Measurements from ENCODE around the gene NEB.
"Not testable (repeated sequence)": the region's sequence is repeated elsewhere in the genome, so short reads cannot be mapped to it uniquely, and the experiment has no call there.

DNA sequence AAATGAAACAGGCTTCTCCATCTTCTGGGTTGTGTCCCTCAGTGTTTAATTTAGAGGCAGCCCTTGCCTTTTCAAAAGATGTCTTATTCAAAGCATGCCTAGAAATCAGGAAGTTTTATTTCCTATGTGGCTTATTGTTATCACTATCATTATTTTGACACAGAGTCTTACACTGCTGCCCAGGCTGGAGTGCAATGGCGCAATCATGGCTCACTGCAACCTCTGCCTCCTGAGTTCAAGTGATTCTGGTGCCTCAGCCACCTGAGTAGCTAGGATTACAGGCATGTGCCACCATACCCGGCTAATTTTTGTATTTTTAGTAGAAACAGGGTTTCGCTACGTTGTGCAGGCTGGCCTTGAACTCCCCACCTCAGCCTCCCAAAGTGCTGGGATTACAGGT lies 87.8 kb downstream of the NEB start:
- TF ChIP-seq SMC3 (IDR thresholded peaks at IDR 0.05; ENCODE audit: low read depth, low read length); TCF12 (IDR thresholded peaks at IDR 0.05); PBX3 (IDR thresholded peaks at IDR 0.05); EZH2phosphoT487 (IDR thresholded peaks at IDR 0.05; ENCODE audit: borderline replicate concordance, low read depth); POLR2AphosphoS5 (IDR thresholded peaks at IDR 0.05; ENCODE audit: low read depth, low read length); TAF1 (IDR thresholded peaks at IDR 0.05; ENCODE audit: borderline replicate concordance, low read depth, low read length); JUND (IDR thresholded peaks at IDR 0.05); CHD2 (IDR thresholded peaks at IDR 0.05; ENCODE audit: low read length, partially characterized antibody); EP300 (IDR thresholded peaks at IDR 0.05; ENCODE audit: borderline replicate concordance in 1 of 2, low read depth in 1 of 2, low read length in 1 of 2); GABPA (IDR thresholded peaks at IDR 0.05; ENCODE audit: low read depth); RFX5 (IDR thresholded peaks at IDR 0.05; ENCODE audit: low read length); USF2 (IDR thresholded peaks at IDR 0.05; ENCODE audit: borderline replicate concordance, low read depth, low read length): not testable (repeated sequence)
- TF ChIP-seq, protein P1, sequence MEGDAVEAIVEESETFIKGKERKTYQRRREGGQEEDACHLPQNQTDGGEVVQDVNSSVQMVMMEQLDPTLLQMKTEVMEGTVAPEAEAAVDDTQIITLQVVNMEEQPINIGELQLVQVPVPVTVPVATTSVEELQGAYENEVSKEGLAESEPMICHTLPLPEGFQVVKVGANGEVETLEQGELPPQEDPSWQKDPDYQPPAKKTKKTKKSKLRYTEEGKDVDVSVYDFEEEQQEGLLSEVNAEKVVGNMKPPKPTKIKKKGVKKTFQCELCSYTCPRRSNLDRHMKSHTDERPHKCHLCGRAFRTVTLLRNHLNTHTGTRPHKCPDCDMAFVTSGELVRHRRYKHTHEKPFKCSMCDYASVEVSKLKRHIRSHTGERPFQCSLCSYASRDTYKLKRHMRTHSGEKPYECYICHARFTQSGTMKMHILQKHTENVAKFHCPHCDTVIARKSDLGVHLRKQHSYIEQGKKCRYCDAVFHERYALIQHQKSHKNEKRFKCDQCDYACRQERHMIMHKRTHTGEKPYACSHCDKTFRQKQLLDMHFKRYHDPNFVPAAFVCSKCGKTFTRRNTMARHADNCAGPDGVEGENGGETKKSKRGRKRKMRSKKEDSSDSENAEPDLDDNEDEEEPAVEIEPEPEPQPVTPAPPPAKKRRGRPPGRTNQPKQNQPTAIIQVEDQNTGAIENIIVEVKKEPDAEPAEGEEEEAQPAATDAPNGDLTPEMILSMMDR (IDR thresholded peaks at IDR 0.05): not testable (repeated sequence)

Data from SK-N-SH (cell line).